HG03520 (cell line): ENCODE measurements around the gene DEAF1.
"Not testable (repeated sequence)": the region's sequence is repeated elsewhere in the genome, so short reads cannot be mapped to it uniquely, and the experiment has no call there.

ENCODE experiments used
- ATAC-seq: cut with Tn5 transposase; IDR thresholded peaks from one replicate; pipeline ENCODE4 v1.9.1; 2021; ENCODE audit warnings: mild to moderate bottlenecking, moderate library complexity; ENCODE audit not compliant: unreplicated experiment

DEAF1 gene

GRCh38 chr11:647672-648158 lies 47.3 kb downstream of the DEAF1 start:
- ATAC-seq: not testable (repeated sequence)

GRCh38 chr11:646214-646613 lies 48.8 kb downstream of the DEAF1 start:
- ATAC-seq: no peak

- no peak for ATAC-seq
Observed at GRCh38 chr11:645536-645935, 49.5 kb downstream of the DEAF1 start.

- no peak for ATAC-seq
Observed at GRCh38 chr11:643849-644738, 50.9 kb downstream of the DEAF1 start.

GRCh38 chr11:643366-643765 lies 51.7 kb downstream of the DEAF1 start:
- no peak for ATAC-seq

GRCh38 chr11:641806-642370 lies 53.1 kb downstream of the DEAF1 start:
- ATAC-seq: no peak

- no peak for ATAC-seq
Observed at GRCh38 chr11:640021-640706, 54.9 kb downstream of the DEAF1 start.

- ATAC-seq: no peak
Observed at GRCh38 chr11:639332-639955, 55.6 kb downstream of the DEAF1 start.

- ATAC-seq: no peak
Observed at GRCh38 chr11:638631-639331, 56.2 kb downstream of the DEAF1 start.

GRCh38 chr11:637593-638521 lies 57.2 kb downstream of the DEAF1 start:
- ATAC-seq: no peak

GRCh38 chr11:637333-637592 lies 57.8 kb downstream of the DEAF1 start:
- ATAC-seq: no peak

GRCh38 chr11:636511-637332 lies 58.3 kb downstream of the DEAF1 start, which contains the start of gene DRD4:
Gene DRD4, plus strand, starts transcription at chr11:637269. Its CDS starts 36 bp downstream, at chr11:637305.
- ATAC-seq: no peak

- no peak for ATAC-seq
Observed at GRCh38 chr11:635945-636510, 59.0 kb downstream of the DEAF1 start.

GRCh38 chr11:630871-631270 lies 64.2 kb downstream of the DEAF1 start:
- no peak for ATAC-seq

GRCh38 chr11:629237-629583 lies 65.8 kb downstream of the DEAF1 start:
- ATAC-seq: no peak

GRCh38 chr11:628056-628455 lies 67.0 kb downstream of the DEAF1 start:
- ATAC-seq: no peak

GRCh38 chr11:627308-627576 lies 67.8 kb downstream of the DEAF1 start:
- no peak for ATAC-seq

GRCh38 chr11:626475-627307 lies 68.3 kb downstream of the DEAF1 start, which contains the start of gene SCT:
Gene SCT, minus strand, starts transcription at chr11:627181. Its CDS starts 38 bp downstream, at chr11:627143.
- ATAC-seq: no peak
